GM19351 (cell line): ENCODE data around the gene SRSF4.

ENCODE experiments used
- ATAC-seq: cut with Tn5 transposase; IDR thresholded peaks from one replicate; pipeline ENCODE4 v1.9.1; 2021; ENCODE audit warnings: mild to moderate bottlenecking, moderate library complexity; ENCODE audit not compliant: unreplicated experiment

Gene SRSF4

DNA sequence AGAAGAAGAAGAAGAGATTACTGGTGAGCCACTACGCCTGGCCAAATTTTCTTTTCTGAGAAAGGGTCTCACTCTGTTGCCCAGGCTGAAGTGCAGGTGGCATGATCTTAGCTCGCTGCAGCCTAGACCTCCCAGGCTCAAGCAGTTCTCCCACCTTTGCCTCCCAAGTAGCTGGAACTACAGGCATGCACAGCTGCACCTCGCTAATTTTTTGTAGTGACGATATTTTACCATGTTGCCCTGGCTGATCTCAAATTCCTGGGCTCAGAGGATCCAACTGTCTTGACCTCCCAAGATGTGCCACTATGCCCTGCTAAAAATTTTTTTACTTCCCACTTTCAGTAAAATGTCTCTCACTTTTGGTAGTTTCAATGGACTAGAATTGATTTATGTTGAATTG, 82.4 kb downstream of the SRSF4 start:
- ATAC-seq = no peak
